Activated CD8-positive, alpha-beta memory T cell treated with anti-CD3 and anti-CD28 coated beads, Interleukin-2, amount 50 U/mL, for 1 hour (primary cell): ENCODE results near the gene NAA10.
A peak's percentile ranks its signal among the peaks of the same experiment; 100 is the strongest.

Source experiments
- DNase-seq: peaks from one replicate; pipeline ENCODE4 v3.0.0-alpha.2; 2020; ENCODE audit errors: extremely low read depth

NAA10 gene

DNA sequence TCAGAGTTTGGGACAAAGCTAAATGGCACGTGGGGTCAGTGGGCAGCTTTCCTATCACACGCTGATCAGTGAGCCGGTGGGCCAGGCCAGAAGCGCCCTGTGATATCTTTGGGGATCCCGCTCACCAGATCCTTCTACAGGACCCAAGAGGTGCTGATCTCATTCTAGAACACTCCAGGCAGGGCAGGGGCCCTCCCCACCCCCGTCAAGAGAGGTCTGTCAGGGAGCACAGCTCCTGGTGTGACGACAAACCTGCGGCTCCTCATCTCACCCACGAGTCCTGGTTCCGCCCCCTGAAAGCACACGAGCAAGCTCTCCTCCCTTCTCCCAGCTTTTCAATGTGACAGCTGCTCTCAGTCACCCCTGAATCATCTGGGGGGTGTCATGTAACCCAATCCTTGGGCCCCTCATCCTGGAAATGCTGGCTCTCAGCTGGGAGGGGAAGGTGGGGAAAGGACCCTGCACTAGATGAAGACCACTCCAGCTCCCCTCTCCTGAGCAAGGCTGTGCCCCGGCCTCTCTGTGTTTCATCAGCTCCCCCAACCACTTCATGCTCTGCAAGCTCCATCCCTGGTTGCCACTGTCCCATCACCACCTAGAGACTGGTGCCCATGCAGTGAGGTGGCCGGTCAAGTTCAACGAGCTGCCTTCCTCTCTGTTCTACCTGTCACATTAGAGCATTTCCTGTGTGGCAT lies 32.2 kb upstream of the NAA10 start:
- DNase-seq, result no peak

DNA sequence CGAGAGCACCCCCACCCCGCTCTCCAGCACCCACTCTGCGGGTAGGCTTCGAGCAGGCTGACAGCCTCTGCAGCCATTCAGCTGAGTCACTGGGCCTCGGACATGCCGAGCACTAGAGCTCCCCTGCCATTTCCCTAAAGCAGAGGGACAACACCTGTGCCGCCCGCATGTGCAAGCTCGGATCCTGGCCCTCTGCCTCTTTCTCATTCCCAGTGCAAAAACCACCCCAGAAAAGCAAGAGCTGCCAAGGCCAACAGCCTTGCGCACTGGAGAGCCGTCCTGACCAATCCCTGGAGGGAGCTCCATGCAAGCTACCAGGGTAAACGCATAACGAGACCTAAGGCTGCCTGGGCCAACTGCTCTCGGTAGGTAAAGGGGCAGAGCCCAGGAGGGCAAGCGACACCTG lies 31.4 kb upstream of the NAA10 start:
- DNase-seq, result no peak

DNA sequence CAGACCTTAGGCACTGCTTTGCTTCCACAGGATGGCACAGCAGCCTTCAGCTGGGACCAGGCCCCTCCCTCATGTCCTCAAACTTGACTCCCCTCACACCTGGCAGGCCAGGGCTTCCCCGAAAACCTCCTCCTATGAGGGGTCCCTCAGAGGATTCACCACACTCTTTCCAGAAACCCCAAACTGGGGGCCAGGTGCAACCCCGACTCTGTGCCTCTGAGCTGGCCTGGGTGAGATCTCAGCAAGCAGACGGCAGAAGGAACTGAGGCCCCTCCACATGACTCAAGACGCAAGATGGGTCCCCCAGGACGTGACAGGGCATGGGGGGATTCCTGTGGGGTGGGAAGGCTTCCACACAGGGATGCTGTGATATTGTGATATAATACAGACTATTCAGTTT lies 30.6 kb upstream of the NAA10 start:
- DNase-seq, result no peak

DNA sequence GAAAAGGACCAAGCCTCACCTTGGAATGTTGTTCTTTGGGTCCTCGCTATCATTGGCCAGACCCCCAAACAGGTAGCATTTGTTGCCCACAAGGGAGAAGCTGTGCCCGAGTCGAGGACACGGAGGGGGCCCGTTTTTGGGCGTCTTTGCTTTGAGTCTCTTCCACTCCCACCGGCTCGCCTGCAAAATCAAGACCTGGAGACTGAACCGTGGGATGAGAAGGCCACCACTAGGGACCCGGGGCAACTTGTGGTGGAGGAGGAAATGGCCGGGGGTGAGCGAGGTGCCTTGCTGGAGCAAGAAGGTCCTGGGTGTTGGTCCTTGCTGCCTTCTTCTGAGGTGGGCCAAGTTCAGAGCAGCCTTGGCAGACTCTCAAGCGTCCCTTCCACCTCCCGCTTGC lies 29.3 kb upstream of the NAA10 start:
- DNase-seq, result no peak

DNA sequence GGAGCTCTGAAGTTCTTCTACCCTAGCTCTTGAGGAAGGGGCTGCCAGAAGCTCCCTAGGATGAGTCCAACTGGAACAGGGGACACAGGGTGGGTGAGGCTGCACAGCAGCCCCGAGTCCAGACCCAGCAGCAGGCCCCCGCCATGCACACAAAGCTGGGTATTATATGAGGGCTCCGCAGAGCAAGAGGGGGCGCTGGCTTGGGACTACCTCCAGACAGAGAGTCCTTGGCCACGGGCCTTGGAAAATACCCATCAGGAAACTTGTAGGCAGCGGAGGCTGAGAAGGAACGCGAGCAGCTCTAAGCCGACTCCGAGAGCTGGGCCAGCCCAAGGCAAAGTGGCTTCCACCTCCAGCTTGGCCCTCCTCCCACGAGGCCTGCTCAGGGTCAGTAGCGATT lies 28.7 kb upstream of the NAA10 start:
- DNase-seq, result no peak

DNA sequence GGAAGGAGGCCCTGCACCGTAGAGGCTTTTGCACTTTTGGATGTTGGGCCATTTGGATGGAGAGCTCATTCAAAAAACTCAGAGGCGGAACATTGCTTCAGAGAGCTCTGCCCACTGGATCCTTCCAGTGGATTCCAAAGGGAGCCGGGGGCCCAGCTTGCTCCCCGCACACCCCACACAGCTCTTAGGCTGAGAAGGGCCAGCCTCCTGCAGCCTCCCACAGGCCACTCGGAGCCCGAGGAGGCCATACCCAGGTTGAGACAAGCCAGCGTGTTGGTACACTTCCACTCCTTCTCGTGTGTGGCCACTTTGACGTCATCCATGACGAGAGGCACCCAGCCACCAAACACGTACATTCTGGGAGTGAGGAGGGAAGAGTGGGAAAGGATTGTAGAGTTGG lies 26.5 kb upstream of the NAA10 start:
- no peak for DNase-seq

DNA sequence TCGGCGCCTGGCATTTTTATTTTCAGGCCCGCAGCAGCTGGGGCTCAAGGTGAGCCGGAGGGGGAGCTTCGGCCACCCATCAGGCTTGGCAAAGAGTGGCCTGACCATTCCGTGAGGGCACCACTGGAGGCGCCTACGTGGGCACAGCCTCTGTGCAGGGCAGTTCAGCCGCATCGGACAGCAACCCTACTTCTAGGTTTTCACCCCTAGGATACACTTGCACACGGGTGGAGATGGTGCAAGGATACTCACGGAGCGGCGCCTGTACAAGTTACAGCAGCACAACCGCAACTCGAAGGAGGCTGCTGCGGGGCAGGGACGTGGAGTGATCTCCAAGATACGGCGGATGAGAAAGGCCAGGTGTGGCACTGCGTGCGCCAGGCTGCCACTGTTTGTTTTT lies 25.9 kb upstream of the NAA10 start:
- no peak for DNase-seq

DNA sequence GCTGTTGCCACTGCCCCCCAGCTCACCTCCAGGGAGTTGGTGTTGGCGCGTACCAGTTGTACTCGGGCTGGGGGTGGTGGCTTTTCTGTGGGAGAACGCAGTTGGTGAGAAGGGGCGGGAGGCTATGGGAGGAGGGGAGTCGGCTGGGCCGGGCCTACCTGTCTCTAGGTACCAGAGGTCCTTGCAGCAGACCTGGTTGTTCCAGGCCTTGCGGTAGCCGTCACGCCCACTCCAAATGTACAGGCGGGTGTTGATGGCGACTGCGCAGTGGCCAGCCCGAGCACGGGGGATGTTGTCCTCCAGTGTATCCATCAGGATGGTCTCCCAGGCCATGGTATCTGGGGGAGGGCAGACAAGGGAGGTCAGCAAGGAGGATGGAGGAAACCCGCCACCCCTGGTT lies 25.2 kb upstream of the NAA10 start:
- no peak for DNase-seq

DNA sequence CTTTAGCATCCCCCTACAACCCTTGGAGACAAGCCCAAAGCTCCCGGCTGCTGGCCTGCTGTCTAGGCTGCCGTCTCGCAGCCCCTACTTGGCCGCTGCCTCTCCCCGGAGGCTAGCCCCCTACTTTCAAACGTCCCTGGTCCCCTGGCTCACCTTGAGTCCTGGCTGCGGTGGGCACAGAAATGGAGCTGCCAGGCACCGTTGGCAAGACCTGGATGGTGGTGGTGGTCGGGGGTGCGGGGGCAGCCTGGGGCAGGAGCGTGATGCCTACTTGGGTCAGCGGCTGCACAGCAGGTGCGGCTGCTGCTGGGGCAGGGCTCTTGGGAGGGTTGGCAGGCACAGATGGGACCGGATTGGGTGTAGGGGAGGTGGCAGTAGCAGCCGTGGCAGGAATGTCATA lies 24.8 kb upstream of the NAA10 start:
- no peak for DNase-seq

DNA sequence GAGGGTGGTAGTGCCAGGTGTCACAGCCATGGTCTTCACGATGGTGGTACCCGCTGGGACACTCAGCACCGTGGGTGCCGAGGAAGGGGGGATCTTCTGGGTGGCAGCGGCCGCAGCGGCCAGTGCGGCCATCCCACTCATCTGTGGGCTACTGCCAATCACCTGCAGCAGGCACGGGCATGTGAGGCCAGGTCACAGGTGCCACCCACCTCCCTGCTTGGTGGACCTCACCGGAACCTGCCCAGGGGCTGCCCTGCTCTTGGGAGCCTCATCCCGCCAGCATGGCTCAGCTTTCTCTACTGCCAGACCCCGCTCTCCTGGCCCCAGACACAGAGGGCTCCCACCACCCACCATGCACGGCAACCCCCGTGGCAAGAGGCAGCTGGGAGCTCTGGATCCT lies 23.8 kb upstream of the NAA10 start:
- DNase-seq, result no peak

DNA sequence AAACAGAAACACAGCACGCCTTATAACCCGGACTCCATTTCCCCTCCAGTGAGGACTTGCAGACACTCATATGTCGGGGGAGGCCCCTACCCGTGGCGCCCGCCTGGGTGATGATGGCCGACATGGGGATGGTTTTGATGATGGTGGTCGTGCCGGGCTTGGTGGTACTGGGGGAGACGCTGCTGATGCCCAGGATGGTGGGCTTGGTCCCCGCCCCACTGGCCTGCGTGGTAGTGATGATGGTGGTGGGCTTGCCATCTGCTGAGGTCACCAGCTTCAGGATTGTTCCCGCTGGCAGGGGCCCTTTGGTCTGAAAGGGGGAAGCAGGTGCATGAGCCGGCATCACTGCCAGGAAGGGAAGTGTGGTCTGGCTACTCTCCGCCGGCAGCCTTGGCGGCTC lies 22.4 kb upstream of the NAA10 start:
- no peak for DNase-seq

DNA sequence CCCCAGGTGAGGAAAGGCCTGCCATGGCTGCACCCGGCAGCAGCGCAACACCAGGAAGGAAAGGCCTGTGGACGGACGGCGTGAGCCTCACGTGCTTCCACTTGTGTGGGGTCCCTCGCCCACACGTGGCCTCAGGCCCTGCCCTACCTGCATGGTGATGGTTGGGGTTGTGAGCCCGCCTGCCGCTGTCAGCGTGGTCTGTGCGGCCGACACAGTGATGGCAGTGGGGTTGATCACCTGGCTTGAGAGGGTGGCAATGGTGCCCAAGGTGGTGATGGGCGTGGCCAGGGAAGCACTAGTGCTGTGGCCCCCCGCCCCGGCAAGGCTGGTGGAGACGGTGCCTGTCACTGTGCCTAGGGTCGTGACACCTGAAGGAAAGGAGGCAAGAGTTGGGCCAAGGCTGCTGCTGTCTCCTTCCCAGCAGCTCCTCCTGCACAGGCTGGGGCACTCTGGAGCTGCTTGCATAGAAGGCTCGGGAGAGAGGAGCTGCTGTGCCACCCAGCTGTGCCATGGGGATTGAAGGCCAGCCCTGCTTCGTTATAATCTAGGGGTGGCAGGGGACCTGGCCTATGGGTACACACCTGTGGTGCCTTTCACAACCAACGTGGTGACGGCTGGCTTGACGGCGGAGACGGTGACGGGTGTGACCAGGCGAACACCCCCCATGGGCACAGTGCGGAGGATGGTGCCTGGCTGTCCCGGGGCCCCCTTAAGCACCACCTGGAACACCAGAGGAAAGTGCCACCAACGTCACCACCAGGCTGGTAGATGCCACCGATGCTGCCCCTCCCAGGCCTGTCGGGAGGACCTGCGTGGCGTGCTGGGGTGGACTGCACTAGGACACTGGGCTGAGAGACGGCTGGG lies 21.4 kb upstream of the NAA10 start:
- DNase-seq, result no peak

DNA sequence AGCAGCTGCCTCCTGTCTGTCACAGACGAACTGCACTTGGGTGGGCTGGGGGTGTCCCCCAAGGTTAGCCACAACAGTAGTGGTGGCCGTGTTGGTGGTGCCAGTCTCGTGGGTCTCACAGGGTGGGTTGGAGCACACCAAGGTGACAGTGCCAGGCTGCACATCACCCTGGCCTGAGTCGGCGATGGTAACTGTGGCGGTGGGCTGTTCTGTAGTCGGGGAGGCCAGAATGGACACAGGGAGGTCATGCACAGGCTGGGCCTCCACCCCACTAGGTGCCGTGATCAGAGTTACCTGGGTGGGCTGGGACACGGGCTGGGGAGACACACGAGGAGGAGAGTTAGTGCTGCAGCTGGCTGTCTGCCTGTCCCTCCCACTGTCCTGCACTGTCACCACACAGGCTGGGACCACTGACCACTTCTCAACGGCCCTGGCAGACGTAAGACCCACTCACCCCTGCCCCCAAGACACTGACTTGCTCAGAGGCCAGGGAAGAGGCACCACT lies 20.4 kb upstream of the NAA10 start:
- no peak for DNase-seq

DNA sequence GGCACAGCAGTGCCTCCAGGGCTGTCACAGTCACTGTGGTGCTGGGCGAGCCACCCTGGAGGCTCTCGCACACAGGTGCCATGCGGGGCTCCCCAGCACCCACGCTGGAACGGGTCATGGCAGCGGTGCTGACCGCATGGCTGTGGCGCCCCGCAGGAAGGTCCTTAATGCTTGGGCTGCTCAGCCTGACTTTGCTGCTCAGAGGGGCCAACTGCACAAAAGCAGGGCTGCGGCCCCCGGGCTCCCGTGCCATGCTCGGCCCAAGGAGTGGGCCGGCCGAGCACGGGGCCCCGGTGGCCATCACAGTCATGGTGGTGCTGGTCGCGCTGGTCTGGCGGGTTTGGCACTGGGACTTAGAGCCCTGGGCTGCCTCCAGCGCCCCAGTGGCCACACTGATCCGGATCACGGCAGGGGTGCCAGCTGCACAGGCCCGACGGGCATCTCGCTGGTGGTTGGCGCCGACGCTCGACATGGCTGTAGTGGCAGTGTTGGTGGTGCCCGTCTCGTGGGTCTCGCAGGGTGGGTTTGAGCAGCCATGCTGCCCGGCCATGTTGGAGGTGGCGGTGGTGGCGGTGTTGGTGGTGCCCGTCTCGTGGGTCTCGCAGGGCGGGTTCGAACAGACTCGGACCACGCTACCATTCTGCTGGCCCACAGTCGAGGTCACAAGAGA lies 19.9 kb upstream of the NAA10 start:
- DNase-seq, result no peak

DNA sequence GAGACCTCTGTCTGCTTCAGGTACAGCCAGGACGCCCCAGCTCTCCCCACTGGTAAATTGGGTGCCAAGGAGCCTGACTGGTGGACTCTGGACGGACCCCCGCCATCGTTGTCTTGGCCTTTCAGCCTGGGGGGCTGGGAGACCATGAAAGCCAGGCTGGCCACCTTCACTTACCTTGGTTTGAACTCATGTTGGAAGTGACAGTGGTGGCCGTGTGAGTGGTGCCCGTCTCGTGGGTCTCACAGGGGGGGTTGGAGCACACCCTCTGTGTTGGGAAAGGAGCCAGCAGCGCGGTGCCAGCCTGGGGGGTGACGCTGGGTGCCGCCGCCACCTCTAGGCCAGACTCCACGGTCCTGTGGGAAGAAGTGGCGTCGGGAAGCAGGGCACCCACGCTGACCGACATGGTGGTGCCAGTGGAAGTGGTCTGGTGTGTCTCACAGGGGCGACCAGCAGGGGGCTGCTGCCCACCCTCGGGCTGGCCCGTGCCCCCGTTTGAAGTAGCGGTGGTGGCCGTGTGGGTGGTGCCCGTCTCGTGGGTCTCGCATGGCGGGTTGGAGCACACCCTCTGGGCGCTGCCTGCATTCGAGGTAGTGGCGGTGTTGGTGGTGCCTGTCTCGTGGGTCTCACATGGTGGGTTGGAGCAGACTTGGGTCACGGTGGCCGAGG lies 19.2 kb upstream of the NAA10 start:
- DNase-seq, result no peak

DNA sequence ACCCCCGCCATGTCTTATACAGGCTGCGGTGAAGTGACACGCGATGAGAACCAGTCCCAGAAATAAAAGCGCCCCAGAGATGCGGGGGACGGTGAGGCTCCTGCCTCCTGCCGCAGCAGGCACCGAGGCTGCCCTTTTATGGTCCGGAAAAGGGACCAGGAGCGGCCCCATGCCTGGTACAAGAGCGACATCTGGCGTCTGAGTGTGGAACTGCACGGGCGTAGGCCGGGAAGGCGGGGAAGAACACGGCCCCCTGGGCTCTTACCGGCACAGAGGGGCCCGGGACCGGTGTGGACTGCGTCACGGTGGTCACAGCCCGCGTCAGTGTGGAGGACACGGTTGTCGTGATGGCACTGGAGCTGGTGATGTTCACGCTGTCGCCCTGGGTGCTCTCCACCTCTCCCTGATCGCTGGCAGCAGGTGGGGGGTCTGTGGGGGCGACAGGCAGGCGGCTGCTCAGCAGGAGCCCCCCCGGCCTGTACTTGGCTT lies 18.5 kb upstream of the NAA10 start:
- peak; percentile 51 for DNase-seq

DNA sequence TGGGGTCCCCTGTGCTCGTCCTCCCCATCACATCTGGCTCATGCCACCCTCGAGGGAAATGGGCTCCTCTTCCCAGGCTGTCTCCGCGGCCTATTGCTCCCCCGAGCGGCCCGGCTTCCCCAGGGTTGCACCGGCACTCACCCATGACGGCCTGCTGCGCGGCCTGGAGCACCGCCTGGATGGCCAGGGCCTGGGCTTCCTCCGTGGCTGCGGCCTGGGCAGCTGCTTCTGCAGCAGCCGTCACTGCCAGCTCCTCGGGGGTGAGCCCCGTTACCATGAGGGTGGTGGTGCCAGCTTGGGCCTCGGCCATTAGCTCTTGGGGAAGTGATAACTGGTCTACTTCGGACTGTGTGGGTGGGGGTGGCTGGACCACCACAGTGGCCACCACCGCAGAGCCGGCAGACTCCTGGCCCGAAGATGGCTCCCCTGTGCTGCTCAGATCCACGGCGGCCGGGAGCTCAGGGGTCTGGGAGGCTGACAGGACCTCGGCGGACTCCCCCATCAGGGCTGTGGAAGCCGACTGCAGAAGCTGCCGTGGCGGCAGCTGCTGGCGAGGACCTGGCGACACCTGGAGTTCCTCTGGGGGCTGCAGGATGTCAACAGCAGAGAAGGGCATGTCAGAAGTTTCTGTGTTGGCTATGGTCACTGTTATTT lies 17.7 kb upstream of the NAA10 start:
- DNase-seq, result no peak

DNA sequence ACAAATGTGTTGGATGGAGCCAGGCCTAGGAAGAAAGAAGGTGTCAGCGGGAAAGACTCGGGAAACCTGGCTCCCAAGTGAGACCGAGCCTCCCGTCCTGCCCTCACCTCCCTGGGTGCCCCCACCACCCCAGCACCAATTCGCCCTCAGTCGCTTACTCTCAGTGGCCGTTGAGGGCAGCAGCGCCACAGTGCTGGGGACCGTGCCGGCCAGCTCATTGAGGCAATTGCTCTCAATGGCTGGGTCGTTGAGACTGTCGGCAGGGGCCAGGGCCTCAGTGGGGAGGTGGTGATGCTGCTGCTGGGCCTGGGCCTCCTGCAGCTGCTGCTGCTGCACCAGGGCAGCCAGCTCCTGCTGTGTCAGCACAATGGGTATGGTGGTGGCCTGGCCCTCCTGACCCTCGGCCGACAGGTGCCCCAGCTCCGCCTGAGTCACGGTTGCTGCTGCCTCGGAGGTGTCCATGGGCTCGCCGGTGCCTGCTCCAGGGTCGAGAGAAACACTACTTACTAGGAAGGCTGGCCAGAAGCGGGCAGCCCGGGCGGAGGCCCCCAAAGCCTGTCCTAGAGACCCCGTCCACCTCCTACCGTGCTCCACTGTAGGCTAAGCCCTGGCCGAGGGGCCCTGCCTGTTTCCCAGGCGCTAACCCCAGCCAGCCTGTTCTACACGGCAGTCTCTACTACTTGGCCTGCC lies 17.0 kb upstream of the NAA10 start:
- no peak for DNase-seq

DNA sequence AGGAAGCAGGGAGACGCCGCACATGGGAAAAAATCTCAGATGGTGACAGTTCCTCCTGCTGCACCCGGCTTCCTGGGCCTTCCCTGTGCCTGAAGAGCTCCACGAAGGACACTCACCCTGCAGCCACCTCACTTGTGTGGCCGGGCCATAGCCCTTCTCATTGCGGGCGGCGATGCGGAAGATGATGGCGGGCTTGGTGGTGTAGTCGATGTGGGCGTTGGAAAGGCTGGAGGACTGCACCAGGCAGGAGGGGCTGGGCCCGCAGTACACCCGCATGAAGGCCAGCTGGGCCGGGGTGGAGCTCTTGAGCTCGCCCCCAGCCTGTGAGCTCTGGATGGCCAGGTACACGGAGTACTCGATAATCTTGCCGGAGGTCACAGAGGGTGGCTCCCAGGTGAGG lies 15.3 kb upstream of the NAA10 start:
- DNase-seq, result no peak

DNA sequence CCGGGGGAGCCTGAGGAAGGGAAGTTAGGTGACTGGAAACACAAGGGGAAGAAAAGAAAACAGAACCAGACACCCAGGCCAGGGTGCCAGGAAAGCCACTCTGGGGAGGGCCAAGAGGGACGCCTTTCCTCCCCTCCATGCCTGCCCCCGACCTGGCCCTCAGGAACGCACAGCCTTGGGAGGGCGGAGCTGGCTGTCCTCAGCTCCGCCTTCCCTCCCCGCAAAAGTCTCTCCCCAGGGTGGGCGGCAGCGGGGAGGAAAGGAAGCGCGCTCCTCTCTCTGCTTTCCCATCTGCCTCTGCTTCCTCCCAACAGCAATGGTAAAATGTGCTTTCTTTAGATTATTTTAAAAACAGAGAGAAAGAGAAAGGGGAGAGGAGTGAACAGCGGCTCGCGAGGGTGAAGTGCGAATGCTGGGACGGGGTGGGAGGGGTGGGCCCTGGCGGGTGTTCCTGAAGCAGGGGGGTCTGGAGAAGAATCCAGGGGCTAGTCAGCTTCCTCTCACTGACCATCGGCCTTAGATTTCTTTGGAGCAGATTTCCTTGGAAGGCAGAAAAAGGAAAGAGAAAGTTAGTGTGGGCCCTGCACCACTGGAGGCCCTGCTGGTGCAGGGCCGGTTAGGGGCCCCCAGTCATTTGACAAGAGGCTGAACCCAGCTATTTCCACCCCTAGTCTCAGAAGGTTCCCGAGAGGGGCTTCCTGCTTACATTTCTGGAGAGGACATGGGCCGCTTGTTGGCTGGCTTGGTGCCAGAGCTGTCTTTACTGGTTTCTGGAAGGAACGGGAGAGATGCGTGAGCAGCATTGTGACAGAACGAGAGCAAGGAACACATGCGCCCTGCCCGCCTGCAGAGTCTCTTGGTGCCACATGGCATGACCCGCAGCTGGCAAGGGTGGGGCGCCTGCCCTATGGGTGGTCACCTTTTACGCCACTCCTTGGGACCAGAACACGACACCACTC lies 14.3 kb upstream of the NAA10 start:
- DNase-seq, result no peak
